Pulmonary artery endothelial cell (primary cell): ENCODE results near the gene ATP1A4. TPM values are rescaled to one million over a fixed set of nuclear protein-coding genes. Genes with fewer than 3 reads are reported as not detected.

Source experiments
- DNase-seq: peaks from one replicate; pipeline ENCODE4 v3.0.0-alpha.2; 2011; ENCODE audit warnings: low read depth, low spot score
- total RNA-seq: library from RNA; depleted of rRNA; stranded (reverse); fragments of >200 nt; gene quantifications from 2 replicates; pipeline ENCODE4 v1.2.3, GENCODE V29; 2014

ATP1A4 gene
- total RNA-seq, 1 donor from 2014 or later: not detected

- no peak for DNase-seq
Observed at GRCh38 chr1:160227561-160227960, 76.2 kb downstream of the ATP1A4 start.

- no peak for DNase-seq
Observed at GRCh38 chr1:160228431-160228830, 77.0 kb downstream of the ATP1A4 start.

- no peak for DNase-seq
Observed at GRCh38 chr1:160232911-160233310, 81.5 kb downstream of the ATP1A4 start.

Other genes starting within 250 kb of the ATP1A4 start
- 487 and 627 TPM in 2 replicates for gene TAGLN2, start 226.1 kb upstream of the ATP1A4 start, total RNA-seq
- gene IGSF9, start 206.0 kb upstream of the ATP1A4 start, total RNA-seq: 0.04 TPM in 1 of 2 replicates, not detected in the other
- gene SLAMF9, start 197.4 kb upstream of the ATP1A4 start, total RNA-seq: not detected in 2 replicates
- 3.7 and 4.4 TPM in 2 replicates for gene PIGM, start 119.6 kb upstream of the ATP1A4 start, total RNA-seq
- not detected in 2 replicates for gene KCNJ10, start 81.4 kb upstream of the ATP1A4 start, total RNA-seq
- gene KCNJ9, start 70.1 kb upstream of the ATP1A4 start, total RNA-seq: not detected in 2 replicates
- 9.6 and 13.4 TPM in 2 replicates for gene IGSF8, start 53.0 kb upstream of the ATP1A4 start, total RNA-seq
- not detected in 2 replicates for gene ATP1A2, start 35.8 kb upstream of the ATP1A4 start, total RNA-seq
- not detected in 2 replicates for gene CASQ1, start 39.0 kb downstream of the ATP1A4 start, total RNA-seq
- 75.1 and 145 TPM in 2 replicates for gene PEA15, start 53.8 kb downstream of the ATP1A4 start, total RNA-seq
- 88.1 and 91.4 TPM in 2 replicates for gene DCAF8, start 110.9 kb downstream of the ATP1A4 start, total RNA-seq
- 27.1 and 28.9 TPM in 2 replicates for gene PEX19, start 133.5 kb downstream of the ATP1A4 start, total RNA-seq
- 277 and 334 TPM in 2 replicates for gene COPA, start 191.6 kb downstream of the ATP1A4 start, total RNA-seq
- gene NCSTN, start 191.8 kb downstream of the ATP1A4 start, total RNA-seq: 73.3 and 102 TPM in 2 replicates
- gene NHLH1, start 215.5 kb downstream of the ATP1A4 start, total RNA-seq: under 0.01 TPM in 1 of 2 replicates, not detected in the other
- not detected in 2 replicates for gene VANGL2, start 249.0 kb downstream of the ATP1A4 start, total RNA-seq